GM19240 (cell line): ENCODE results near the gene LLGL1.

Source experiments
- DNase-seq: peaks from one replicate; pipeline ENCODE4 v3.0.0; 2011; ENCODE audit warnings: low spot score; ENCODE audit not compliant: insufficient read length

Gene LLGL1

GRCh38 chr17:18225121-18225641 lies at the start of gene LLGL1:
TSS of gene LLGL1 (plus strand) at chr17:18225635. CDS start at chr17:18225683, 48 bp downstream.
- DNase-seq: peak; percentile 100

- no peak for DNase-seq
Observed at GRCh38 chr17:18176176-18176575, 49.3 kb upstream of the LLGL1 start.

DNA sequence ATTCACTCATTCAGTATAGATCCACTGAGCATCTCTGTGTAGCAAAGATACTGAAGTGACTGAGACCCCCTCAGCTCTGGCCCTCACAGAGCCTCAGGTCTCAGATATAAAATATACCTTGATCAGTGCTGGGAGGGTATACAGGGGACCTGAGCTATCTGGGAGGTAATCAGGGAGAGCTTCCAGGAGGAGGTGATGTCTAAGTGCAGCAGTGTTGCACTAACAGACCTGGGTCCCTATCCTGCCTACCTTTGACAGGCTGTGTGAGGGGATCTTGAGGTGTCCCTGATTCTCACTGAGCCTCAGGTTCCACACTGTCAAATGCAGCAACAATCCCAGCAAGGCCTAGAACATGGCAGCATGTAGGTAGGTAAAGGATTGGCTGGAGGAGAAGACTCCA lies 48.3 kb upstream of the LLGL1 start:
- DNase-seq: no peak

GRCh38 chr17:18177722-18178121 lies 47.7 kb upstream of the LLGL1 start:
- no peak for DNase-seq

DNA sequence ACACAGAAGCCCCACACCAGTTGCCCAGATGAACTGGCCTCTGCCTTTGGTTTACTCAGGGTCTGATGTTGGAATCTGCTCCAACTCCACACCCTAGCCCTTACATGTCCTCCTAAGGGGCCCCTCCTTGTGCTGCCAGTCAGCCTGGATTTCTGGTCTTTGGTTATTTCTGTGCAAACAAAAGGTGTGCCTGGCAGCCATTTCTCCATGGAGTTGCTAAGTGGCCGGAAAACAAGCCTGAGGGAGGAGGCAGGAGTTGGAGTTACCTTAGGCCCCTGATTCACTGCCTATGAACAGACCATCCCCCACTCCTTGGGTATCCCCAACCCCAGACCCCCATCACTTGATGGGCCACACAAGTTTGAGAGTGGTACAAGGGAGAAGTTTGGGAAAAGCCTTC lies 46.2 kb upstream of the LLGL1 start:
- DNase-seq: no peak

- DNase-seq: no peak
Observed at GRCh38 chr17:18179804-18180203, 45.6 kb upstream of the LLGL1 start.

DNA sequence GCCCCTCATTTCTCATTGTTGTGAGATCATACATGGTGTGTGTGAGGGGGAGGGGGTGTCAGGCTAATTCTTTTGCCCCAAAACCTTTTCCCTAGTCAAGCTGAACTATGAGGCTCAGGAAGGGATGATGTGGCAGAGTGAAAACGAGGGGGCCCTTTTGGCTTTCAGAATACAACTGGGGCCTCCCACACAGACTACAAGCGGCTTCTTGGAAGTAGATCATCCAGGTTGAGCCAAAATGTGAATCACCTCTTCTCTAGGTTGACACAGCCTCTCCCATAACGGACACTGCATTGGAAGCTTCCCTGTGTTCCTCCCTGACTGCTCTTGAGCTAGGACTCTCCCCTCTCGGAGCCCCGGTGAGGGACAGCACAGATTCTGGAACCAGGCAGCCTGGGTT lies 44.1 kb upstream of the LLGL1 start:
- no peak for DNase-seq

GRCh38 chr17:18182110-18182977 lies 43.1 kb upstream of the LLGL1 start:
- DNase-seq: no peak

DNA sequence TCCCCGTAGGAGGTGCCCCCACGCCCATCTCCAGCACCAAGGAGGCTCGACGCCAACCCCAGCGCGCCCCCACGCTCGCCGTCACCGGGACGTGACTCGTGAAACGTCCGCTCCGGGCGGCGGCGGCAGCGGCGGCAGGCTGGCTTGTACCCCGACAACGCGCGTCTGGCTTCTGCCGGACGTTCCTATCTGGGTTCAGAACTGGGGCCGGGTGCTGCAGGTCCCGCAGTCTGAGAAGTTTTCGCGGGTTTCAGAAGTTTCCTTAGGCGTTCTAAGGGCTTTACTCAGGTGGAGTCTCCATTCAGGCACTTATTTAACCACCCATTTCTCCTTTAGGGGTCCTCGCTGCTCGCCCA lies 42.5 kb upstream of the LLGL1 start:
- DNase-seq: peak; percentile 71

DNA sequence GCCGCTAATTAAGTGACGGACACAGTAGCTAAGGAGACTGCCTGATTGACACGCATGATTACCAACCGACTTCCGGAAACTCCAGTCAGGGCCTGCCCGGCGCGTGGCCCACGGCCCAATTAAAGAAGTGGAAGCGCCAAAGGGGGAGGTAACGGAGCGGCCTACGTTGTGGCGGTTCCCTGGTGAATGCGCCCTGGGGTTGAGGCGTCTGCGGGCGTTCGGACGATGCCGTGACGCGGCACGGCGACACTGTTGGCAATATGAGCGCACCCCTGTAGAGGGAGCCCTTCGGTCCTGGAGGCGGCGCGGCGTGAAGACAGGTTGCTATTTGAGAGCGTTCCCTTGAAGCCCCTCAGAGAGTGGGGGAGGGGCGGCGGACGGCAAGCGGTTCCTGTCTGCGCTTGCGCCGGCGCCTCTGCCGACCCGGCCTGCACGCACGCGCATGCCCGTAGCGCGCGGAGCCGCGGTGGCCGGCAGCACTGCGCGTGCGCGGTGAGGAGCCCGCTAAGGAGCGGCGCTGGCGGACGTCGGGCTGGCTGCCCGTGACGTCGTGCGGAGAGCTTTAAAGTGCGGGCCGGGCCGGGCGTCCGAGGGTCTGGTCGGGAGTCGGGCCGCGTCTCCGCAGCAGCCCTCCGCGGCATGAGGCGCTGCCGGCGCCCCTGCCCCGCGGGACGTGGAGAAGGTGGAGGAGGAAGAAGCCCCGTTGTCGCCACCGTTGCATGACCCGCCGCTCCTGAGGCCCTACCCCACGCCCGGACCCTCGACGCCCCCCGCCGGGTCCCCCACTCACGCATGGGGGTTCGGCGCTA lies 41.9 kb upstream of the LLGL1 start, which contains the start of gene ALKBH5:
Gene ALKBH5, plus strand, starts transcription at position 495 of the 809 bp plus-strand sequence. CDS start 416 bp downstream, outside the sequence.
- DNase-seq: peak; percentile 93

GRCh38 chr17:18184143-18185031 lies 41.0 kb upstream of the LLGL1 start:
- no peak for DNase-seq

DNA sequence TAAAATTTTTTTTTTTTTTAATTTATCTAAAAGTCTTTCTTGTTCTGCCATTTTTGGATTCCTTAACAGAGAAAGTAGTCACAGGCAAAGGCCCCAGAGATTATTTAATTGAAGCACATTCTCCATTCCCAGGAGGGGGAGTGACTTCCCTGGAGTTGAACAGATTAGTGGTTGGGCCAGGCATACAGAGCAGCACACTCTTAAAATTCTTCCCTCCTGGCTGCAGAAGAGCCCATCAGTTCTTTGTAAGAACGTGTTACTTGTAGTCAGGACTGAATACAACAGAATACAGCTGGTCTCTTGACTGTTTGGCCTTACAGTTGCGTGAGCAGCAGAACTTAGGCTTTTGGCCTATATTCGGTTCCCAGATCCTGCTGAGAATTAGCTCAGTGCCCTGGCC lies 40.0 kb upstream of the LLGL1 start:
- DNase-seq: no peak

- DNase-seq: peak; percentile 31
Observed at GRCh38 chr17:18185832-18186626, 39.4 kb upstream of the LLGL1 start.

DNA sequence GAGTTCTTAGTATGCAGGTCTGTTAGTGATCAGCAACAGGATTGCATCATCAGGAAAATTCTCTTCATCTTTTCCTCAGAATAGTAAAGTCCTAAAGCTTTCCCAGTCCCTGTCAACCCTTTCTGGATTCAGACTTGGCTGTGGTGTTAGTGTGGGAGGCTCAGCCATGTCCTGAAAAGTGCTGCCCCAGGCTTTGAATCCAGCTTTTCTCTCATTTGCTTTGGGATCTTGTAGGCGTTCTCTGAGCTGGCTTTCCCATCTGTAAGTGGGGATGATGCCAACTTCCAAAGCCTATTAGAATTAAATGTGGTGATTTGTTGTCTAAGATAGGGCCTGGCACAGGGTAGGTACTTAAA lies 38.8 kb upstream of the LLGL1 start:
- no peak for DNase-seq

GRCh38 chr17:18187226-18187625 lies 38.2 kb upstream of the LLGL1 start:
- no peak for DNase-seq

DNA sequence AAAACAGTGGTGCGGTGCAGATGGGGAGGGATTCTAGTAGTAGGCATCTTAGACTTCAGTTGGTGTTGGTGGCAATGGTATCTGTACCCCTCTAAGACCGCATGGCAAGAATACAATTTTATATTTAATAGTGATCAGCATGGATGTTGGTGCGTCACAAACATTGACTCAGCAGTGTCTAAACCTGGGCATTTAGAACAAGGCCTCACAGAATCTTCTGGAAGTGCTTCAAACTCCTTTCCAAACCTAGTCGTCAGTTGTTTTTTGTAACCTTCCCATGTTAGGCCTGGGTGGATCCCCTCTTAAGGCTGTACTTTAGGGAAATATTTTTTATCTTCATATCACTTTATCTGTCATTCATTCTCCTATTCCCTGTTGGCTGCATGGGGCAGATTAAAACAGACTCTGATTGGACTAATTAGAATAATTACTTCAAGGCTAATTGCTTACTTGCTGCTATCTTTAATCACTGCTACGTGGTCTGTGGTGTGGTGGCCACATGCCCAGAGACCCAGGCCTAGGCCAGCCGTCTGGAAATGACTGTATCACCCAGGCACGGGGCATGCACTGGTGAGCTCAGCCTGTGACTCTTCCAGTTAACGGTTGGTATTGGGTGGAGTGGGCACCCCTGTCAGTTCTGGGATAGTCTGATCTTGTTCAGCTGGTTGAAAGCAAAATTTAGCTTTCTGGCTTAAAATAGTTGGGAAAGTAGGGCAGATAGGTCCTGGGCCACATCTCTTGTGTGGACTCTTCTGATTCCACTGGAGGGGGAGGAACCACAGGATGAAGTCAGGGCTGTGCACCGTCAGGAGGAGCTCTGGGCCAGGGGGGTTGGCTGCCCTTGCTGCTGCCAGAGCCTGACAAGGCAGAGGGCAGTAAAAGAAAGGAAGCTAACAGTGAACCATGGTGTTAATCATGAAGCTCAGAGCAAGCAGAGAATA lies 37.3 kb upstream of the LLGL1 start:
- DNase-seq: no peak

DNA sequence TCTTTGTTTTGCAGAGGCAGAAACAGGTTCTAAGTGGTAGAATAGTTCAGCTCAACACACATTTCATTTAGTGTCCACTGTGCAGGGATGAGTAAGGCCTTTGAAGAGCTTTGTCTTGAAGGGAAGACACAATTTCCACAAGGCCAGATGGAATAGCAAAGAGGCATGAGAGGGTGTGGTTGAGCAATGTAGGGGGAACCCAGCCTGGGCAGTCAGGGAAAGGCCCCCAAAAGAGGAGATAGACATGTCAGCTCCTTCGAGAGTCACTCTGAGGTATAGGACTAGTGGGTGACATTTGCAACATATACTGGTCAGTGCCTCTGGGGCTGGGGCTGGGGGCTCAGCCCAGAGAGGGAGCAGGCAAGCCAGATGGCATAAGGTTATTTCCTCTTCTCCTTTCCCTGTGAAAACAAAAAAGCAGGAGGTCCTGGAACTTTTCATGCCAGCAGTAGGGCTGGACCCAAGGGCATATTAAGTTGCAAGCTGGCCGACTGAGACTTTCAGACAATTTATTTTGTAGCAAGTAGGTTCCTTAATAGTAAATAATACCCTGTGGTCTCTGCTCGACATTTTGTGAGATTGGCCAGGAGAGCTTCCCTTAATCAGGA lies 34.7 kb upstream of the LLGL1 start:
- DNase-seq: no peak

DNA sequence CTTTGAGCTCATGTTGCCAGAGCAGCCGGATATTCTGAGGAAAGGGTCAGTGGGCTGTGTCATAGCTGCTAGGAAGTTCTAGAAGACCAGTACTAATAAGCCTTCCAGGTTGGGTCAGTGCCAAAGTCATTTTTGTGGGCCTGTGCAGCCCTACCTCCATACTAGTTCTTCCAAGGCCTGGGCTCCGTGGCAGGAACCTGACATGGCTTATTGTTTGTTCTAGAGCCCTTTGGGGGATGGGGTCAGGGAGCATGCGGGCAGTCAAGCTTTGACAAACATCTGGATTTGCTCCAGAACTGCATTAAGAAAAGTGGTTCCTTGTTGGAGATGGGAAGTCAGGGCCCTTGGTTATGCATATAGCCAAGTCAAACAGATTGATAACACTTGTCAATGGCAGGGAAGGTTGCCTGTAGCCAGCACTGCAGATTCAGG lies 34.2 kb upstream of the LLGL1 start:
- DNase-seq: no peak

DNA sequence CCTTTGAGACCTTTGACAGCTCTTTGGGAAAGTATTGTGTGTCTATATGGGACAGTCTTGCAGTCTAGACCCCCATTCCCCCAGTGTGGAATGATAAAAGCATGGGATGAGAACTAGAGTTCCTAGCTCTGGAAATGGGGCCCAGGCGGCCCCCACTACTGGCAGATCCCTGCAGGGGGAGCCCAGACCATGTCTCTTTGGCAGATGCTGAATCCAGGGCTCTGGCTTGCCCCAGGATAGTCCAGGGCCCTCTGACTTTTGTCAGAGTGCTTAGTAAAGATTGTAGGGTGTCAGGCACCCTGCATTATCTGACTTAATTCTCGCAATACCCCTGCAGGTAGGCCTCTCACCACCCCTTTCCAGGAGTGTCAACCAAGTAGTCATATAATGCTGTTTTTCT lies 33.5 kb upstream of the LLGL1 start:
- DNase-seq: no peak
